CD4-positive, alpha-beta T cell (primary cell): ENCODE results near the gene CISD2. TPM values are rescaled to one million over a fixed set of nuclear protein-coding genes. Genes with fewer than 3 reads are reported as not detected.
"Not testable (repeated sequence)": the region's sequence is repeated elsewhere in the genome, so short reads cannot be mapped to it uniquely, and the experiment has no call there.

ENCODE experiments used
- ATAC-seq: fragments of 200-7000 bp; cut with Tn5 transposase; one replicate; pipeline ENCODE4 v1.10.0; 2022; ENCODE audit warnings: mild to moderate bottlenecking; ENCODE audit not compliant: poor library complexity
- CTCF ChIA-PET: fragments of 350-600 bp; sonication (Branson Sonifier 250); formaldehyde crosslinking; loops from one replicate; lab custom pipeline; 2021; ENCODE audit warnings: antibody characterized with exemption, inconsistent platforms; lab: Charles Lee
- POLR2A ChIA-PET: fragments of 350-600 bp; sonication (Branson Sonifier 250); formaldehyde crosslinking; loops from one replicate; lab custom pipeline; 2021; ENCODE audit warnings: antibody characterized with exemption, inconsistent platforms; lab: Charles Lee
- DNase-seq, 14 experiments: peaks; one replicate each; pipeline ENCODE4 v3.0.0-alpha.2; 2013 to 2020; ENCODE audit warnings: mixed read lengths in 2 of 14
- H3K27ac ChIP-seq, 2 donors: one replicate each; pipeline versions ENCODE4 v1.5.1 to v1.7.0; 2013; ENCODE audit warnings: low read length in 2 of 2, low read depth in 1 of 2, mild to moderate bottlenecking in 1 of 2
- H3K27me3 ChIP-seq, 2 experiments: 1 replicate in 1 of 2; 2 replicates in 1 of 2; pipeline versions ENCODE4 v1.6.1 to v1.7.0; 2013; ENCODE audit warnings: low read length in 2 of 2, control low read depth in 1 of 2, mild to moderate bottlenecking in 1 of 2, moderate library complexity in 1 of 2; ENCODE audit not compliant: insufficient read depth in 2 of 2, control insufficient read depth in 1 of 2
- H3K36me3 ChIP-seq: one replicate; pipeline ENCODE4 v1.6.1; 2013; ENCODE audit warnings: low read length, control low read depth; ENCODE audit not compliant: insufficient read depth
- H3K4me1 ChIP-seq: one replicate; pipeline ENCODE4 v1.6.1; 2013; ENCODE audit warnings: low read length, control low read depth; ENCODE audit not compliant: insufficient read depth
- H3K4me3 ChIP-seq: one replicate; pipeline ENCODE4 v1.5.1; 2013; ENCODE audit warnings: mild to moderate bottlenecking, low read length, moderate library complexity
- H3K9me3 ChIP-seq, 2 experiments: 1 replicate in 1 of 2; 2 replicates in 1 of 2; pipeline versions ENCODE4 v1.6.1 to v1.7.0; 2013; ENCODE audit warnings: low read length in 2 of 2, mild to moderate bottlenecking in 2 of 2, control low read depth in 1 of 2, moderate library complexity in 1 of 2; ENCODE audit not compliant: control insufficient read depth in 1 of 2, insufficient read depth in 1 of 2
- H3K27ac Mint-ChIP-seq: one replicate; pipeline ENCODE4 v1.8.0; 2020; ENCODE audit warnings: mixed read lengths
- H3K27me3 Mint-ChIP-seq: one replicate; pipeline ENCODE4 v1.8.0; 2021; ENCODE audit warnings: mixed read lengths
- H3K36me3 Mint-ChIP-seq: one replicate; pipeline ENCODE4 v1.8.0; 2021; ENCODE audit warnings: low read depth, mixed read lengths
- H3K4me1 Mint-ChIP-seq: one replicate; pipeline ENCODE4 v1.8.0; 2021; ENCODE audit warnings: low read depth, mixed read lengths
- H3K4me3 Mint-ChIP-seq: one replicate; pipeline ENCODE4 v1.8.0; 2020; ENCODE audit warnings: mild to moderate bottlenecking, mixed read lengths
- H3K9me3 Mint-ChIP-seq: one replicate; pipeline ENCODE4 v1.8.0; 2020; ENCODE audit warnings: mixed read lengths
- intact Hi-C, 2 experiments: fragments of 100-400 bp; cut with DNase I in 1 of 2; cut with micrococcal nuclease in 1 of 2; formaldehyde crosslinking; loops; one replicate each; pipeline versions ENCODE4 v1.15.1 to v1.9.0; 2023 to 2025; cut with DNase I, micrococcal nuclease
- total RNA-seq, 174 experiments: library from RNA in 2 of 174; stranded (reverse) in 2 of 174; gene quantifications; one replicate each; pipeline ENCODE4 v1.2.3 and lab custom pipeline; 2021 to 2026
- TF ChIP-seq, protein P1 (sequence below): fragments of 200-600 bp; IDR thresholded peaks from one replicate; pipeline ENCODE4 v1.8.0; 2022; ENCODE audit warnings: antibody characterized with exemption, mild to moderate bottlenecking

Gene CISD2
- total RNA-seq, 2 experiments from 2014 or later, result 12.8 to 13.7 TPM

DNA sequence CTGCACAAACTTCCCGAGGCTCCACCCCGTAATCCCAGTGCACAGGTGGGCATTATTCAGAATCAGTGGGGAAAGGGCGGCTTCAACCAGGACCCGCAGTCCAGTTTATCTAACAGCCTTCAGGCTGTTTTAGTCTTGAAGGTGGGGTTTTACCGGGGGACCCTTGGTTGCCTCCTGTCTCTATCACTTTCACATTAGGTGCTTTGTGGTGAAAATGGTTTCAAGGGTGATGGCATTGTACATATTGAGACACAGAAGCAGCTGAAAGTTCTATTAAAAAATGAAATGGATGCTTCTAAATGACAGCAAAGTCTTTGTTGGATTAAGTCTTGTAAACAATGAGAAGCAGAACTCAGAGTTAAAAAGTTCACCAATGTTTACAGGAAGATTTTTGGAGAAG, 27.8 kb downstream of the CISD2 start:
- H3K36me3 Mint-ChIP-seq, intact Hi-C loops, H3K4me1 Mint-ChIP-seq, H3K4me1 ChIP-seq, CTCF ChIA-PET, H3K27me3 ChIP-seq, H3K9me3 Mint-ChIP-seq, H3K27me3 Mint-ChIP-seq, POLR2A ChIA-PET, H3K4me3 Mint-ChIP-seq, H3K36me3 ChIP-seq, ATAC-seq, DNase-seq, H3K27ac ChIP-seq, H3K27ac Mint-ChIP-seq, H3K9me3 ChIP-seq, H3K4me3 ChIP-seq: not testable (repeated sequence)

DNA sequence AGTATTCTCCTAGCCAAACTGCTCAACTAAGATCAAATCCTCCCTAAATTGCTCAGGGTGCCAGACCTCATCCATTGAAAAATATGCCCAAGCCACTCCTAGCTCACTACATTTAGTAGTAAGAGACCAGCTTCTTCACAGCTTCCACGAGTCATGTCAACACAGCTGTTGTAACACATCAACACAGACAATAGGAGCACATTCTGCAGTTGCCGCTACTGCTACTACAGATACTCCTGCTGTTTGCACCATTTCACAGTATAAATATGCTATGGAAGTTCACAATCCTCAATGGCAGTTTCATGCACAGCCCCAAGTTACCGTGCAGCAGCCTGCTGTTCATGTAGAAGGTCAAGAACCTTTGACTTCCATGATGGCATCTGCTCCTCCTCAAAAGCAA, 28.8 kb downstream of the CISD2 start:
- H3K27ac ChIP-seq, ATAC-seq, H3K27me3 Mint-ChIP-seq, intact Hi-C loops, H3K4me3 ChIP-seq, CTCF ChIA-PET, H3K27ac Mint-ChIP-seq, H3K27me3 ChIP-seq, DNase-seq, H3K9me3 ChIP-seq, H3K36me3 ChIP-seq, H3K9me3 Mint-ChIP-seq, H3K4me3 Mint-ChIP-seq, H3K4me1 ChIP-seq, H3K36me3 Mint-ChIP-seq, POLR2A ChIA-PET, H3K4me1 Mint-ChIP-seq: not testable (repeated sequence)

DNA sequence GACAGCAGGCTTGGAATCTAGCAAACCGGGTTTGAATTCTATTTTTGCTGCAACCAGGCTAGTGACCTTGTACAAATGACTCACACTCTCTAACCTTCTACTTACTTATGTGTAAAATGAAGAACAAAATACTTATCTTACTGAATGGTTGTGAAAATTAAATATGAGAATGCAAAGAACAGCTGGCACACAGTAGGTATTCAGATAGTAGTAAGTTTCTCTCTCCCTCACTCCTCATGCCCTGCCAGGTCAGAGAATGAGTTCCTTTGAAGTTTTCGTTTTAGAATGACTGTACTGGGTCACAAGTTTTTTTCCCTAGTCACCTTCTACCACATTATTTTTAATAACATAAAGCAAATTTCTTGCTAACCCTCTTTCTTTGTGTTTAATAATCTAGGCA, 33.0 kb downstream of the CISD2 start:
- ATAC-seq (no peak), DNase-seq (no peak)
- TF ChIP-seq, protein P1, sequence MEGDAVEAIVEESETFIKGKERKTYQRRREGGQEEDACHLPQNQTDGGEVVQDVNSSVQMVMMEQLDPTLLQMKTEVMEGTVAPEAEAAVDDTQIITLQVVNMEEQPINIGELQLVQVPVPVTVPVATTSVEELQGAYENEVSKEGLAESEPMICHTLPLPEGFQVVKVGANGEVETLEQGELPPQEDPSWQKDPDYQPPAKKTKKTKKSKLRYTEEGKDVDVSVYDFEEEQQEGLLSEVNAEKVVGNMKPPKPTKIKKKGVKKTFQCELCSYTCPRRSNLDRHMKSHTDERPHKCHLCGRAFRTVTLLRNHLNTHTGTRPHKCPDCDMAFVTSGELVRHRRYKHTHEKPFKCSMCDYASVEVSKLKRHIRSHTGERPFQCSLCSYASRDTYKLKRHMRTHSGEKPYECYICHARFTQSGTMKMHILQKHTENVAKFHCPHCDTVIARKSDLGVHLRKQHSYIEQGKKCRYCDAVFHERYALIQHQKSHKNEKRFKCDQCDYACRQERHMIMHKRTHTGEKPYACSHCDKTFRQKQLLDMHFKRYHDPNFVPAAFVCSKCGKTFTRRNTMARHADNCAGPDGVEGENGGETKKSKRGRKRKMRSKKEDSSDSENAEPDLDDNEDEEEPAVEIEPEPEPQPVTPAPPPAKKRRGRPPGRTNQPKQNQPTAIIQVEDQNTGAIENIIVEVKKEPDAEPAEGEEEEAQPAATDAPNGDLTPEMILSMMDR, result no peak
- no peak overlapping the region for H3K4me3 ChIP-seq
- no peaks in the 10 kb centered on the region for H3K4me1 ChIP-seq
- H3K9me3 Mint-ChIP-seq, result no peaks in the 10 kb centered on the region
- no peaks in the 10 kb centered on the region for H3K36me3 Mint-ChIP-seq
- H3K27ac Mint-ChIP-seq, result no peak overlapping the region
- ChIA-PET POLR2A (no interaction called here), CTCF (interaction anchor here (1.2 kb wide), 1 partner anchor 140 kb away, joined by 3 read pairs; no protein-coding TSS in a partner anchor)
- H3K27ac ChIP-seq, result no peak overlapping the region
- H3K4me3 Mint-ChIP-seq, result no peak overlapping the region
- no peaks in the 10 kb centered on the region for H3K27me3 Mint-ChIP-seq
- H3K36me3 ChIP-seq, result no peaks in the 10 kb centered on the region
- no peaks in the 10 kb centered on the region for H3K4me1 Mint-ChIP-seq
- no peaks in the 10 kb centered on the region for H3K9me3 ChIP-seq
- intact Hi-C loops, result no loop called here
- no peaks in the 10 kb centered on the region for H3K27me3 ChIP-seq

DNA sequence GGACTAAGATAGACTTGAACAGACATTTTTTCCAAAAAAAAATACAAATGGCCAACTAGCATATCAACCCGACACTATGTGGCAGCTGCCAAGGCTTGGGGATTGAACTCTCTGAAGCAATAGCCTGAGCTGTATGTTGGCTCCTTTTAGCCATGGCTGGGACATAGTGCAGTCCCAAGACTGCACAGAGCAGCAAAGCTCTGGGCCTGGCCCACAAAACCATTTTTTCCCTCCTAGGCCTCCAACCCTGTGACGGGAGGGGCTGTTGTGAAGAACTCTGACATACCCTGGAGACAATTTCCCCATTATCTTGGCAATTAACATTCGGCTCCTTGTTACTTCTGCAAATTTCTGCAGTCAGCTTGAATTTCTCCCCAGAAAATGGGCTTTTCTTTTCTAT, 50.1 kb downstream of the CISD2 start:
- DNase-seq, result no peak
- Histone ChIP-seq H3K36me3 (no peaks in the 10 kb centered on the region), H3K9me3 (peaks cover 7 to 9% of the 10 kb centered on the region in 2 experiments), H3K27ac (no peak overlapping the region), H3K27me3 (no peaks in the 10 kb centered on the region), H3K4me3 (no peak overlapping the region), H3K4me1 (no peaks in the 10 kb centered on the region)
- Mint-ChIP-seq H3K4me1 (no peaks in the 10 kb centered on the region), H3K4me3 (no peak overlapping the region), H3K36me3 (peaks cover 77% of the 10 kb centered on the region), H3K9me3 (peaks cover 16% of the 10 kb centered on the region), H3K27ac (no peak overlapping the region), H3K27me3 (no peaks in the 10 kb centered on the region)
- ChIA-PET POLR2A (no interaction called here), CTCF (no interaction called here)
- TF ChIP-seq, protein P1, result no peak
- no peak for ATAC-seq
- intact Hi-C loops, result no loop called here

DNA sequence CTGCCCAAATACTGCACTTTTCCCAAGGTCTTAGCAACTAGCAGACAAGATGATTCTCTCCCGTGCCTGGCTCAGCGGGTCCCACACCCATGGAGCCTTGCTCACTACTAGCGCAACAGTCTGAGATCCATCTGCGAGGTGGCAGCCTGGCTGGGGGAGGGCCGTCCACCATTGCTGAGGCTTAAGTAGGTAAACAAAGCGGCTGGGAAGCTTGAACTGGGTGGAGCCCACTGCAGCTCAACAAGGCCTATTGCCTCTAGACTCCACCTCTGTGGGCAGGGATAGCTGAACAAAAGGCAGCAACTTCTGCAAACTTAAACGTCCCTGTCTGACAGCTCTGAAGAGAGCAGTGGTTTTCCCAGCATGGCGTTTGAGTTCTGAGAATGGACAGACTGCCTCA, 50.9 kb downstream of the CISD2 start:
- H3K4me3 ChIP-seq, H3K27ac Mint-ChIP-seq, ATAC-seq, intact Hi-C loops, H3K9me3 ChIP-seq, H3K4me1 ChIP-seq, DNase-seq, H3K4me1 Mint-ChIP-seq, CTCF ChIA-PET, H3K27me3 Mint-ChIP-seq, POLR2A ChIA-PET, H3K36me3 ChIP-seq, H3K27ac ChIP-seq, H3K4me3 Mint-ChIP-seq, H3K27me3 ChIP-seq: not testable (repeated sequence)
- peaks cover 77% of the 10 kb centered on the region for H3K36me3 Mint-ChIP-seq
- peaks cover 12% of the 10 kb centered on the region for H3K9me3 Mint-ChIP-seq
